Measurements from ENCODE around the gene DMRTC2.

- TF ChIP-seq YY1 (IDR thresholded peaks at IDR 0.05; ENCODE audit: low read depth) (no peak), TAF1 (IDR thresholded peaks at IDR 0.05; ENCODE audit: borderline replicate concordance, low read depth, low read length) (no peak), RAD21 (IDR thresholded peaks at IDR 0.05; ENCODE audit: low read length) (no peak), EZH2phosphoT487 (IDR thresholded peaks at IDR 0.05; ENCODE audit: borderline replicate concordance, low read depth) (no peak), EP300 (IDR thresholded peaks at IDR 0.05; ENCODE audit: borderline replicate concordance in 1 of 2, low read depth in 1 of 2, low read length in 1 of 2) (no peak), RFX5 (IDR thresholded peaks at IDR 0.05; ENCODE audit: low read length) (no peak), FOXM1 (IDR thresholded peaks at IDR 0.05; ENCODE audit: low read depth) (no peak), SMC3 (IDR thresholded peaks at IDR 0.05; ENCODE audit: low read depth, low read length) (no peak), ELF1 (IDR thresholded peaks at IDR 0.05) (no peak), SIN3A (IDR thresholded peaks at IDR 0.05; ENCODE audit: borderline replicate concordance, low read depth, low read length) (no peak), RXRA (IDR thresholded peaks at IDR 0.05; ENCODE audit: borderline replicate concordance, low read depth) (no peak)
- TF ChIP-seq, protein P1, sequence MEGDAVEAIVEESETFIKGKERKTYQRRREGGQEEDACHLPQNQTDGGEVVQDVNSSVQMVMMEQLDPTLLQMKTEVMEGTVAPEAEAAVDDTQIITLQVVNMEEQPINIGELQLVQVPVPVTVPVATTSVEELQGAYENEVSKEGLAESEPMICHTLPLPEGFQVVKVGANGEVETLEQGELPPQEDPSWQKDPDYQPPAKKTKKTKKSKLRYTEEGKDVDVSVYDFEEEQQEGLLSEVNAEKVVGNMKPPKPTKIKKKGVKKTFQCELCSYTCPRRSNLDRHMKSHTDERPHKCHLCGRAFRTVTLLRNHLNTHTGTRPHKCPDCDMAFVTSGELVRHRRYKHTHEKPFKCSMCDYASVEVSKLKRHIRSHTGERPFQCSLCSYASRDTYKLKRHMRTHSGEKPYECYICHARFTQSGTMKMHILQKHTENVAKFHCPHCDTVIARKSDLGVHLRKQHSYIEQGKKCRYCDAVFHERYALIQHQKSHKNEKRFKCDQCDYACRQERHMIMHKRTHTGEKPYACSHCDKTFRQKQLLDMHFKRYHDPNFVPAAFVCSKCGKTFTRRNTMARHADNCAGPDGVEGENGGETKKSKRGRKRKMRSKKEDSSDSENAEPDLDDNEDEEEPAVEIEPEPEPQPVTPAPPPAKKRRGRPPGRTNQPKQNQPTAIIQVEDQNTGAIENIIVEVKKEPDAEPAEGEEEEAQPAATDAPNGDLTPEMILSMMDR (IDR thresholded peaks at IDR 0.05), result no peak
- TF ChIP-seq, protein P2, sequence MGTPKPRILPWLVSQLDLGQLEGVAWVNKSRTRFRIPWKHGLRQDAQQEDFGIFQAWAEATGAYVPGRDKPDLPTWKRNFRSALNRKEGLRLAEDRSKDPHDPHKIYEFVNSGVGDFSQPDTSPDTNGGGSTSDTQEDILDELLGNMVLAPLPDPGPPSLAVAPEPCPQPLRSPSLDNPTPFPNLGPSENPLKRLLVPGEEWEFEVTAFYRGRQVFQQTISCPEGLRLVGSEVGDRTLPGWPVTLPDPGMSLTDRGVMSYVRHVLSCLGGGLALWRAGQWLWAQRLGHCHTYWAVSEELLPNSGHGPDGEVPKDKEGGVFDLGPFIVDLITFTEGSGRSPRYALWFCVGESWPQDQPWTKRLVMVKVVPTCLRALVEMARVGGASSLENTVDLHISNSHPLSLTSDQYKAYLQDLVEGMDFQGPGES (IDR thresholded peaks at IDR 0.05; ENCODE audit: low read depth, low read length), result no peak
These were observed 45.3 kb upstream of the DMRTC2 start for GRCh38 chr19:41799444-41800000.

Data from SK-N-SH (cell line).